WERI-Rb-1 (cell line): ENCODE data around the gene DOCK8.
A peak's percentile ranks its signal among the peaks of the same experiment; 100 is the strongest.

Source experiments
- DNase-seq: peaks from one replicate; pipeline ENCODE4 v3.0.0-alpha.2; 2020
- H3K27ac ChIP-seq: fragments of 250-450 bp; sonication (Bioruptor Pico); 2 replicates; pipeline ENCODE4 v1.5.1; 2020; ENCODE audit warnings: mild to moderate bottlenecking, moderate library complexity
- H3K27me3 ChIP-seq: fragments of 250-450 bp; sonication (Bioruptor Pico); 2 replicates; pipeline ENCODE4 v1.5.1; 2021; ENCODE audit warnings: mild to moderate bottlenecking, low read depth, moderate library complexity; ENCODE audit not compliant: insufficient read depth, severe bottlenecking
- H3K36me3 ChIP-seq: fragments of 250-450 bp; sonication (Bioruptor Pico); 2 replicates; pipeline ENCODE4 v1.5.1; 2020; ENCODE audit warnings: mild to moderate bottlenecking, moderate library complexity
- H3K4me3 ChIP-seq: 2 replicates; pipeline ENCODE4 v1.5.1; 2011; ENCODE audit warnings: low read depth, mild to moderate bottlenecking, control low read depth, low read length
- H3K9me3 ChIP-seq: fragments of 250-450 bp; sonication (Bioruptor Pico); 2 replicates; pipeline ENCODE4 v1.5.1; 2021; ENCODE audit warnings: mild to moderate bottlenecking, moderate library complexity; ENCODE audit not compliant: severe bottlenecking
- CTCF ChIP-seq: IDR thresholded peaks from 2 replicates; pipeline ENCODE4 v1.5.1; 2011; ENCODE audit warnings: low read depth, mild to moderate bottlenecking, control low read depth, inconsistent platforms, low read length

Gene DOCK8

GRCh38 chr9:347667-348292 is 133.1 kb downstream of the DOCK8 start:
- Histone ChIP-seq H3K27me3 (no peaks in the 10 kb centered on the region), H3K36me3 (no peaks in the 10 kb centered on the region), H3K9me3 (no peaks in the 10 kb centered on the region), H3K4me3 (no peak overlapping the region), H3K27ac (peak overlapping the region; percentile 81)
- peak; percentile 80 for TF ChIP-seq CTCF
- no peak for DNase-seq

DNA sequence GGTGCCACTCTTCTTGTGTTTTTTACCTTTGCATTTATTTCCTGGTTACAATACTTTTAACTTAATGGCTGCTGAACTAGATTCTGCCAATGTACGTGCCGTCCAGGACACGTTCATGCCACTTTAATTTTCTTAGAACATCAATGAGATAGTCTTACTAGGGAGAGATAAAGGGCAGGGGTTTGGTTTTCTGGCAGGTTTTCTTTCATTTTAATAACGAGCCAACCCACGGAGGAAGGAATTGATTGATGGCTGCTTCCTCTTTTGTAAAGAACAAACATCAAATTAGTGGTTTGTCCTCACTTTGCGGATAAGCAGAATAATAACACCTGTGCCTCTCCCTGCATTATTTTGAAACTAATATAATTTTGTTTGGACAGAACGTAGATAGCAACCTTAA is 135.7 kb downstream of the DOCK8 start:
- no peak for TF ChIP-seq CTCF
- DNase-seq = no peak
- Histone ChIP-seq H3K27ac (peak overlapping the region; percentile 53; the same call in 1 of the 2 replicates), H3K36me3 (no peaks in the 10 kb centered on the region), H3K4me3 (no peak overlapping the region), H3K9me3 (no peaks in the 10 kb centered on the region), H3K27me3 (no peaks in the 10 kb centered on the region)

- H3K27ac ChIP-seq = no peak overlapping the region
- H3K4me3 ChIP-seq = no peak overlapping the region
- no peaks in the 10 kb centered on the region for H3K9me3 ChIP-seq
- no peaks in the 10 kb centered on the region for H3K36me3 ChIP-seq
- no peak for DNase-seq
- no peak for TF ChIP-seq CTCF
- no peaks in the 10 kb centered on the region for H3K27me3 ChIP-seq
These were observed 137.3 kb downstream of the DOCK8 start for GRCh38 chr9:351916-352315.

GRCh38 chr9:353077-353476 is 138.4 kb downstream of the DOCK8 start:
- TF ChIP-seq CTCF = no peak
- DNase-seq = no peak
- H3K4me3 ChIP-seq = no peak overlapping the region
- H3K27me3 ChIP-seq = no peaks in the 10 kb centered on the region
- no peaks in the 10 kb centered on the region for H3K36me3 ChIP-seq
- H3K9me3 ChIP-seq = no peaks in the 10 kb centered on the region
- H3K27ac ChIP-seq = no peak overlapping the region

DNA sequence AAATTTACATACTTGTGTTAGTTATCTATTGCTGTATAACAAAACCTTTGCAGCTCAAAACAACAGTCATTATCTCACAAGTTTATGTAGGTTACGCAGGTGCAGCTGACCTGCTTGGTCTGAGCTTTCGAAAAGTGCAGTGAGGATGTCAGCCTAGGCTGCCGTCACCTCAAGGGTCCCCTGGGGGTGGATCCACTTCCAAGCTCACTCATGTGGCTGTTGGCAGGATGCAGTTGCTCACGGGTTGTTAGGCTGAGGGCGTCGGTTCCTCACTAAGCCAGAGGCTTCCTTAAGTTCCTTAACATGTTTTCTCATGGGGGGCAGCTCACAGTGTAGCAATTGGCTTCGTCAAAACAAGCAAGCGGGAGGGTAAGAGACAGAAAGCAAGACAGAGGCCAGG is 139.8 kb downstream of the DOCK8 start:
- Histone ChIP-seq H3K36me3 (no peaks in the 10 kb centered on the region), H3K27ac (no peak overlapping the region), H3K4me3 (no peak overlapping the region), H3K27me3 (no peaks in the 10 kb centered on the region), H3K9me3 (no peaks in the 10 kb centered on the region)
- no peak for DNase-seq
- no peak for TF ChIP-seq CTCF

DNA sequence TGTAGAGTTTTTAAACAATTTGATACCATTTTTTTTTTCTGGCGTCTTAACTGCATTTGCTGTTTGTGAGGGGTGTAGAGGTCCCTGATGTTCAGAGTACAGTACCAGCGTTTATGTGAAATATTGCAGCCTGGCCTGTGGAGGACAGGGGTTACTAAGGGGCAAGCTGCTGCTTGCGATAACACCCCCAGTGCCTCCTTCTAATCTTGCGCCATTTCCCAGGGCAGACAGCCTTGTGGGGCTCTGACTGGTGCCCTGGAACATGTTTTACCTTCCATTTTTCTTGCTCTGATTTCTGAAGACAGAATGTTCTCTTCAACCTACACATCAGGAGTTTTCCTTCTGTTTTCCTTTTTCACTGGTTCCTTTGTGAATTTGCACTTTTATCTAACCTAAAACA is 142.9 kb downstream of the DOCK8 start:
- Histone ChIP-seq H3K27ac (no peak overlapping the region), H3K27me3 (no peaks in the 10 kb centered on the region), H3K4me3 (no peak overlapping the region), H3K9me3 (no peaks in the 10 kb centered on the region), H3K36me3 (no peaks in the 10 kb centered on the region)
- DNase-seq = no peak
- TF ChIP-seq CTCF = no peak
